DMS 273 (cell line): ENCODE data around the gene BOK.
"Not testable (repeated sequence)": the region's sequence is repeated elsewhere in the genome, so short reads cannot be mapped to it uniquely, and the experiment has no call there.

Experiments used
- DNase-seq: peaks from one replicate; lab custom pipeline; 2025; ENCODE audit not compliant: unreplicated experiment; lab: John Stamatoyannopoulos, UW

The BOK gene, protein sequence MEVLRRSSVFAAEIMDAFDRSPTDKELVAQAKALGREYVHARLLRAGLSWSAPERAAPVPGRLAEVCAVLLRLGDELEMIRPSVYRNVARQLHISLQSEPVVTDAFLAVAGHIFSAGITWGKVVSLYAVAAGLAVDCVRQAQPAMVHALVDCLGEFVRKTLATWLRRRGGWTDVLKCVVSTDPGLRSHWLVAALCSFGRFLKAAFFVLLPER

DNA sequence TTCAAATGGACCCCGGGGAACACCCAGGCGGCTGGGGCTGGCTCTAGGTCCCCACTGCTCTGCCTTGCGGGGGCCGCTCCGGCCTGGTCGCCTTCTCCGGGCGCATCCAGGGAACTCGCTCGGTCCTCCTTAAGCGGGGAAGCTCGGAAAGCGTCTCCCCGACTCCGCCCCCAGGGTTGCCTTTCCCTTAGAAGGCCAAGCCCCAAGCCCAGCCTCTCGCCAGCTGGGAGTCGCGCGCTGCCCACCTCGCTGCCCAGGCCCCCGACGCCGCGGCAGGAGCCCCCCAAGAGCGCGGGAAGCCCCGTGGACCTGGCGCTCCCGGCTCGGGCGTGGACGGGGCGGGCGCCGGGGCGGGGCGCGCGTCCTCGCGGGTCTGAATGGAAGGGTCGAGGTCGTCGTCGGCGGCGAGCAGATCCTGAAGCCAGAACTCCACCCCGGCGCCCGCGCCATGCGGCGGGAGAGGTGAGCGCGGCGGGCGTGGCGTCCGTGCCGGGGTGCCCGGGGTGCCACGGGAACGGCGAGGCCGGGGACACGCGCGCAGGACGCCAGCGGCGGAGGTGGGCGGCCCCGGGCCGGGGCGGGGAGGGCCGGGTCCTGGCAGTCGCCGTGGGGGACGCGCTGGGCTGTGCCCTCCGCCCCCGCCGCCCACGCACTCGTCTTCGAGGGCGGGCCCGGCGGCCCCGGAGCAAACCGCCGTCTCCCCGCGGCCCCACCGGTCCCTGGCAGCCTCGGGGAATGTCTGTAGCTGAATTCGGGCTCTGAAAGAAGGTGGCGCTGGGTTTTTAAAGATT is at the start of gene BOK:
Gene BOK (plus strand): TSS at position 214 of the 791 bp plus-strand sequence. CDS start 739 bp downstream, outside the sequence.
- peak; percentile 82 for DNase-seq

DNA sequence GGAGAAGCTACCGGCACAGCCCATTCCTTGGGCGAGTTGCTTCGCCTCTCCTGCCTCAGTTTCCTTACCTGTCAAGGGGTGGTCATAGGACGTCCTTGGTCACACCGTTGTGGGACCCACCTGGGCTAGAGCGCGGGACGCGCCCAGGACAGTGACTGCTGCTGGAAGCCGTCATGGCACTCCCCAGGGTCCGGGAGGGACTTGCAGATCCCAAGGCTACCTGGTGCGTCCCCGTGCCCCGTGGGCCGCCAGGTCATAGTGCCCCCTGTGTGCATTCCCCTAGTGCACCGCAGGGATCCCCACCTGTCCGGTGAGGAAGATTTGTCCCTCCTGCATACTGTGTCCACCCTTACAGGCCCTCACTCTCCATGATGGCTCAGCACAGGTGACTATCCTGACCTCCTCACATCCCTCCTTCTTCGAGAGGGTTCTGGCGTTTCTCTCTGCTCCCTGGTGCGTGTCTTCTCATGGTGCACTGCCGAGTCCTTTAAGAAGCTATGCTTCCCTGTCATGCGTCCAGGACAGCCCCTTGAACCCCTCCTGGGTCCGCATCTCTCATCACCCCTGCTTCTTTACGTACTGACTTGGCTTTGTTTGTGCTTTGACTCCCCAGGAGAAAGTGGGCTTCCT is 49.3 kb upstream of the BOK start:
- no peak for DNase-seq

DNA sequence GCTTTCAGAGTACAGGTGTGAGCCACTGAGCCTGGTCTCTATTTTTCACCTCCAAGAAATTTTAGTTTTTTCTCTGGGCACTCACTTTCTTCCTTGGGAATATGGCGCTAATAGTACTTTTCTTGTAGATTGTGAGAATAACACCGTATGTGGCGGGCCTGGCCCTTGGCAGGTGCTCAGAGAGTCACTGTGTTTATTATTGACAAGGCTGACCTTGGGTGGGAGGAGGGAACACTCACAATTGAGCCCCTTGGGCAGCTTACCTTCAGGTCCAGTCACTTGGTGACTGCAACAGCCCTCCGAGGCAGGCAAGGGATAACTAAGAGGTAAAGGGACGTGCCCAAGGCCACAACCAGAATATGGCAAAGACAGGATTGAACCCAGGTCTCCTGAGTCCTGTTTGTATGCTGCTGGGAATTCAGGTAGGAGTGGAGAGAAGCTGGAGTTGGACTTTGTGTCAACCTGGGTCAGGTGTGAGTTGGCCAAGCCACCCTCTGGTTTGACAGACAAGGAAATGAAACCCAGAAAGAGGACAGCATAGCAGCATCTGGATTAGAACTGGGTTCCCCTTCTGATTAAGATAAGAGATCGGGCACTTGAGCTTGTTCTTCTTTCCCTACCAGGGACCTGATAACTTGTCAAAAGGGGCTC is 47.3 kb upstream of the BOK start:
- DNase-seq: no peak

DNA sequence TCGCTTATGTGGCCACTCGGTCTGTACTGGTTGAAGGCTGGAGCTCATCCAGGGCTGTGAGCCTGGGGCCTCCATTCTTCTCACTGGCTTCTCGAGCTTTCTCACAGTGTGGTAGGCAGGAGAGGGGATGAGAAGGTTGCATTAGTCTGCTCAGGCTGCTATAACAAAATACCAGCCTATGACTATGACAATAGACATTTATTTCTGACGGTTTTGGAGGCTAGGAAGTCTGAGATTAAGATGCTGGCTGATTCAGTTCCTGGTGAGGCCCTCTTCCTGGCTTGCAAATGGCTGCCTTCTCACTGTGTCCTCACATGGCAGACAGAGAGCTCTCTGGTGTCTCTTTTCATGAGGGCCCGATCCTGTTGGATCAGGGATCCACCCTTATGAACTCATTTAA is 44.0 kb upstream of the BOK start:
- DNase-seq: no peak

DNA sequence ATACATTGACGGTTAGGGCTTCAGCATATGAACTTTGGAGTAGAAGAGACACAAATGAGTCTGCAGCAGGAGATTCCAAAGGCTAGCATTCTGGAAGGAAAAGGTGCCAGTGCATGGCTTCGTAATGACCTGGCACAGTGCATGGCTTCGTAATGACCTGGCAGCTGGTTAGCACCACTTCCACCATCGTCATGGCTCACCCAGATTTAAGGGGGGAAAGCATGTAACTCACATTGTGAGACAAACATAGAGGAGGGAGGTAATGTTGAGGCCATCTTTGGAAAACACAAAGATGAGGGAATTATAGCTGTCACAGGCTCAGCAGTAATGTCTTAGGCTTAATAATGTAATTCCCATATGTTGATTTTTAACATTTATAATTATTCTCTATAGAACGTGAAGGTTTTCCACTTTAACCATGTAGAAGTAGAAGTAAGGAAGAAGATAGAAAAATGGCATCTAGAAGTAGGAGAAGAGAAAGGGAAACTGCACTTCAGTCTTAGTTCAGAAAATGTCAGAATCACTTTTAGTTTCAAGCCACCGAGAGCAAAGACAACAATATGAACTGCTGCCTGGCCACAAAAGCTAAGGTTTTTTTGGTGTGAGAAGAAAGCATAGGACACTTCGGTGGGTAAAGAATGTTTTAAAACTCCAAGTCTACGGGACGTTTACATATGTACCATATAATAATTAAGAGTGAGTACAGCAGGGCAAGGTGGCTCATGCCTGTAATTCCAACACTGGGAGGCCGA is 43.4 kb upstream of the BOK start:
- no peak for DNase-seq

DNA sequence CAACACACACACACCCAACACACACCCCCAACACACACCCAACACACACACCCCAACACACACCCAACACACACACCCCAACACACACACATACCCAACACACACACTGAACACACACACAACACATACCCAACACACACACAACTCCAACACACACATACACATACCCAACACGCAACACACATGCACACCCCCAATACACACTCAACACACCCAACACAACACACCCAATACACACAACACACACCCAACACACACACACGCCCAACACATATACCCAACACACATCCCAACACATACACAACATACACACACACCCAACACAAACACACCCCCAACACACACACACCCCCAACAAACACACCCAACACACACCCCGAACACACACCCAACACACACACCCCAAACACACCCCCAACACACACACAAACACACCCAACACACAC is 42.0 kb upstream of the BOK start:
- no peak for DNase-seq

DNA sequence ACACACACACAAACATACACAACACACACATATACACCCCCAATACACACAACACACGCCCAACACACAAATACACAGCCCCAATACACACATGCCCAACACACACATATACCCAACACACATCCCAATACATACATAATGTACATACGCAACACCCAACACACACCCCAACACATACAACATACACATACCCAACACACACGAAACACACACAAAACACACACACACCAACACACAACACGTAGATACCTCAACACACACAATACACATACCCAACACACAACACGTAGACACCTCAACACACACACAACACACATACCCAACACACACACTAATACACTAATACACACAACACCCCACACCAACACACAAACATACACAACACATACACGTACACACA is 41.2 kb upstream of the BOK start:
- DNase-seq: no peak

DNA sequence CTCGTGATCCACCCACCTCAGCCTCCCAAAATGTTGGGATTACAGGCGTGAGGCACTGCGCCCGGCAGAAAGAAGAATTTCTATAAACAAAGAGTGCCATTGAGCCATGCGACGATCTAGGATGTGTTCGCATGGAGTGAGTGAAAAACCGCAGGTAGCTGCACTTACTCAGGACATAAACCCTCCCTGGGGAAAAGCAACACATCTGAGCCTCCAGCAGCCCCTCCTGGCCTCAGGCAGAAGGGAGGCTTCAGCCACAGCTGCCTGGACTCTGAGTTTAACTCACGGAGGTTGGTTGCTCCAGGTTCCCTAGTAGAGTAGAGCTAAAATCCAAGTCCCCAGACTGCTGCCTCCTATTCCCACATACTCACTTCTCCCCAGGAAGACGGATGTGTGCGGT is 38.9 kb upstream of the BOK start:
- no peak for DNase-seq

DNA sequence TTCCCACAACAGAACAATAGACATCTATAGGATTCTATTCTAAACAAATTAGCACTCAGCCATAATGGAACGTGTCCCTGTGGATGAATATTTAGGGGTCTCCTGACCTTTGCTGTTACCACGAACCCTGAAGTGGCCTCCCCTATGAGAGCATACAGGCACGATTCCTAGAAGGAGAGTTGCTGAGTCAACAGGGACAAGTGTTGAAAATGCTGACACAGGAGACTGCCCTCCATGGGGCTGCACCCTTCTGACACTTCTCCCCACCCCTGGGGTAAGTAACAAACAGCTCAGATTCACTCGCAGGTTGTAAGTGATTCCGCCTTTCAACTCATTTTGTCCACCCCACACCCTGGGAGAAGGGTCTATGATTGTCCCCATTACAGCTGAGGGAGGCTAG is 36.1 kb upstream of the BOK start:
- DNase-seq: no peak

DNA sequence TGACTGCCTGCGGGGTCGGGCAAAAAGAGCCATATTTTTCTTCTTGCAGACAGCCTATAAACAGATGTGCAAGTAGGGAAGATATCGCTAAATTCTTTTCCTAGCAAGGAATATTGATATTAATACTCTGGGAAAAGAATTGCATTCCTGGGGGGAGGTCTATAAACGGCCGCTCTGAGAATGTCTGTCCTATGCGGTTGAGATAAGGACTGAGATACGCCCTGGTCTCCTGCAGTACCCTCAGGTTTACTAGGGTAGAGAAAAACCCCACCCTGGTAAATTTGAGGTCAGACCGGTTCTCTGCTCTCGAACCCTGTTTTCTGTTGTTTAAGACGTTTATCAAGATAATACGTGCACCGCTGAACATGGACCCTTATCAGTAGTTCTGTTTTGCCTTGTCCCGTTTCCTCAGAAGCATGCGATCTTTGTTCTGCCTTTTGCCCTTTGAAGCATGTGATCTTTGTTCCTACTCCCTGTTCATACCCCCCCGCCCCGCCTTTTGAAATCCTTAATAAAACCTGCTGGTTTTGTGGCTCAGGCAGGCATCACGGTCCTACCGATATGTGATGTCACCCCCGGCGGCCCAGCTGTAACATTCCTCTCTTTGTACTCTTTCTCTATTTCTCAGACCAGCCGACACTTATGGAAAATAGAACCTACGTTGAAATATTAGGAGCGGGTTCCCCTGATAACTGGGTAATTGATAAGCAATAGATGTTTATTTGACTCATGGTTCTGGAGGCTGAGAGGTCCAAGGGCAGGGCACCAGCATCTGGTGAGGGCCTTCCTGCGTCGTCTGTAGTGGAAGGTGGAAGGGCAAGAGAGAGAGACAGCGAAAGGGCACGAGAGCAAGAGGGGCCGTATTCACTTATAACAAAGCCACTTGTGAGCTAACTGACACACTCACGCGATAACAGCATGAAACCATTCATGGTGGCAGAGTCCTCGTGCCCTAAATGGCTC is 32.4 kb upstream of the BOK start:
- DNase-seq: not testable (repeated sequence)

DNA sequence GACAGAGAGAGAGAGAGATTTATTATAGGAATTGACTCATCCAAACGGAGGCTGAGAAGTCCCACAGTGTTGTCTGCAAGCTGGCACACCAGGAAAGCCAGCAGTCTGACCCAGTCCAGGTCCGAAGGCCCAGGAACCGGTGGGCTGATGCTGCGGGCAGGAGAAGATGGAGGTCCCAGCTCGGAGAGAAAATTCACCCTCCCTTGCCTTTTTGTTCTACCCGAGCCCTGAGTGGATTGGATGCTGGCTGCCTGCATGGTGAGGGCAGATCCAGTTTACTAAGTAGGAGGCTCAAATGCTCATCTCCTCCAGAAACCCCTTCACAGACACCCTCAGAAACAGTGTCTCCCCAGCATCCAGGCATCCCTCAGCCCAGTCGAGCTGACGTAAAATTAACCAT is 28.0 kb upstream of the BOK start:
- no peak for DNase-seq

DNA sequence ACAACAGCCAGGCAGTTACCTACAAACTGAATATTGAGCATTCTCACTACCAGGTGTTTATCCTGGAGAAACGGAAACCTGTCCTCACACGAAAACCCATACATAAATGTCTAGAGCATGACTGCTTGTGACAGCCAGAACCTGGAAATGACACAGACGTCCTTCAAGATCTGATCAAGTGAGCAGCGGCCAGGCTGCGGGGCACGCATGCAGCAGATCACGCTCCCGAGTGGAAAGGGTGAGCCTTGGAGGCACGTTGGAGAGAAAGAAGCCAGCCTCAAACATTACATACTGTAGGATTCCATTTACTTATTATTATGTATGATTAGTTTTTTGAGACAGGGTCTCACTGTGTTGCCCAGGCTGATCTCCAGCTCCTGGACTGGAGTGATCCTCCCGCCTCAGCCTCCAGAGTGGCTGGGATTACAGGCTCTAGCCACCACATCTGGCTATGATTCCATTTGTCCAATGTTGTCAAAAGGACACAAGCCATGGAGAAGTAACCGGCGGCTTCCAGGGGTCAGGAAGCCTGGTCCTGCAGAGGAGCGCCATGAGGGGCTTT is 27.3 kb upstream of the BOK start:
- no peak for DNase-seq

DNA sequence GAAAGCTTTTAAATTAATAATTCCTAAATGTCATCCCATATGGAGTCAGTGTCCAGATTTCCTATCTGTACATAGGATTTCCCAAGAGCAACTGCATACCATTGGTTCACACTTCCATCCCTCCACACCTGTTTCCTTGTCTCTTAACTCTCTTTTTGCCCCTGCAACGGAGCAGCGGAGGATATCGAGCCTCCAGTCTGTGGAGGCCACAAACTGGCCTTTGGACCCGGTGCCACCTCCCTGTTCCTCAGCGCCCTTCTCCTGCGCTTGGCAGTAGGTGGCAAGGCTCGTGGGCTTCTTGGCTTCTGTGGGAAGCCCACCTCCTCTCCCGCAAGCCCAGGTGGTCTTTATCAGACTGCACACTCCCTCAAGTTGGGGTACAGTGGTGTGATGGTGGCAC is 26.4 kb upstream of the BOK start:
- DNase-seq: no peak

DNA sequence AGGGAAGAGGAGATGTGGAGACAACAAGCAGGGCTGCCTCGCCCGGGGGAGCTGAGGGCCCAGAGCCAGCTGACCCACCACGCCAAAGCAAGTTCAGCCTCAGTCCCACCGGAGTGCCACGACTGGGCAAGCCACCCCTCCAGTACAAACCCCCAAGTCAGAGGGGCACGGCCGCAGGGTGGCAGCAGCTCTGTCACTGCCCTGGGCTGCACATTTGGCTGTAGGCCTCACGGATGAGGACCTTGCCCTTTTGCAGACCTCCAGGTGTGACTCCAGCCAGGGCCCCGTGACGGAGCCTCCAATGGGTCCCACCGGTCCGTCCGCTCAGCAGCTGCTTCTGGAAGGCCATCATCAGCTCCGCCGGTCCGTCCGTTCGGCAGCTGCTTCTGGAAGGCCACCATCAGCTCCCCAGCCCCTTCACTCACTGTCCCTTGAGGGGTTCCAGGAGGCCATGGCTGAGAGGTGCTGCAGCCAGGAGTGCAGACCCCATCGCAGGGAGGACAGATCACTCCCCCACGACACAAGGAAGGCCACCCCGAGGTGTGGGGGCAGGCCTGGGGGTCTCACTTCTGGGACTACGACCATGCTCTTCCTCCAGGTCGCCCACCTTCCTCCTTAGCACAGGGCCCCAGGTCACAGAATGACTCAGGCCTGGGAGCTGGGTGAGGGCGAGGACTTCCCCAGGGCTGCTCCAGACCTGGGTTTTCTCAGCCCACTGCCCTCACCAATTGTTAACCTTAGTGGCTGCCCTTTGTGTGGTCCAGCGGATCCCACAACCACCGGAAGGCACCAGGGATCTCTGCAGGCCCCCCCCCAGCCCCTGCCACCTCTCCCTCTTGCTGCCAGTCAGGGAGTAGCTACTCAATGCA is 25.6 kb upstream of the BOK start:
- no peak for DNase-seq

DNA sequence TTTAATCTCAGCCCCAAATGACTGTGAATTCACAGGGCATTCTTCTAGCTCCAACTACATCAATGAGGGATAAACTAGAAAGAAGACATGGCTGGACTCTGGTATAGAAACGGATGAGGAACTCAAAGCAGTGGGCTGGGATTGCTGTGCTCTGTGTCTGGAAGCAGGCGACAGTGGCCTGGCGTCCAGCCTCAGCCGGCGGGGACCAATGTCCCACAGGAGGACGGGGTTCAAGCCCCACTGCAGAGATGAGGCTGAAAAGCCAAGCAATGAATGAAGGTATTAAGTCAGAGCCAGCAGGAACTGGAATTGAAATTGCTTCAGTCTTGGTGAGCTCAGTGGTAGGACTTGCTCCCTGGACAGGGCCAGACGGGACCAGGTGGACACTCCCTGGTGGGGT is 24.3 kb upstream of the BOK start:
- no peak for DNase-seq

DNA sequence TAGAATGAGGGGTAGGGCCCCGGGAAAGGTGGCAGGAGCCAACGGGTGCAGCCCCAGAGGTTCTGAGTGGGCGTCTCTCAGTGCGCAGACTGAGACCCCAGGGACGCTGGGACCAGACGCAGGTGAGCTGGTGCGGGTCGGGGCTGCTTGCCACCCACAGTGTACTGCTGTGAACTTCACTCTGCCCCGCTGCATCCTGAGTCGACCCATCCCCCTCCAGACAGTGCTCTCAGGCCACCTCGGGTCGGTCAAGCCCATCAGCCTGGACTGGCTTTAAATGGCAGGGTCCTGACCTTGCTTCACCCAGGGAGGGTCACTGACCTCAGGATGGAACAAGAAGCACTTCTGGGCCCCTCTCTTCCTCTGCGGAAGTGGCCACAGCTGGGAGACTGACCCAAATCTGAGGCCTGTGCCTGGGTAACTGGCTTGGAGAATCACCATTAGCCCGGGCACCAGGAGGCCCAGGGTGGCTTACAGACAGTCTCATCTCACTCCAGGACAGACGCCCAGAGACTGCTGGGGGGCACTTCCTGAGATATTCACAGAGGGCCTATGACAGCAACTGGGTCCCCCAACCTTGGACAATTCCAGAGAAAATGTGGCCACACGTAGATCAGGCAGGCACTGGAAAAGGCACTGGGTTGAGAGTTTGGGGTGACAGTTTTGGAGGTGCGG is 23.7 kb upstream of the BOK start:
- DNase-seq: no peak

DNA sequence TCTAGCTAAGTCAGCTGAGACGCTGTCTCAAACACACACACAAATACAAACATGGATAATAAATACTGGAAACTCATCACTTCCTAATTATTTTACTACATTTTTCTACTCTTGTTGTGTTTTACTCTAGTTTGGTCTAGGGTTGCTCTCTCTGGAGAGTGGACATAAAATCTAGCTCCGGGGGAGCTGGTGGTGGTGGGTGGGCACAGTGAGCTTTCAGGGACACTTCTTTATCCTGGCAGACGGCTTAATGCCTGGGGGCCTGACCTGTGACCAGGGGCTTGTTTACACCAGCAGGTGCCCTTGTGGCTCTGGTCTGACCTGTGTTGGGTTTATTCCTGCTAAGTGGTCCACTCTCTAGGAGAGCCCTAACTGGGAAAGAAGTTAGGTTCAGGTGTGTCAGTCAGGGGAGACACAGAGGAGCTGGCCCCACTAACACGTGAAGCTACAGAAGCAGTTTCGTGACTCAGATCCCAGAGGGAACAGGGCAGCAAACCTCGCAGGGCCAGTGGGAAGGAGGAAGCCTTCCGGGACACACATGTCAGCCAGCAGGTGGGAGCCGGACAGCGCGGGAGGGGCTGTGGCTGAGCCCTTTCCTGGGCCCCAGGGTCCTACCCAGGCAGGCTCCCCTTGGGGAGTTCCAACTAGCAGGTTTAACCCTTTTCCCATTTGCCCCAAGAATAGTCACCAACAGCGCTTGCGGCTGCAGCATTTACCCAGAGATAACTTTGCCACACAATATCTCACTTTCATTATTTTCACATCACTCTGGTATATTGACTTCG is 22.5 kb upstream of the BOK start:
- DNase-seq: no peak
